Activated CD8-positive, alpha-beta memory T cell treated with anti-CD3 and anti-CD28 coated beads for 48 hours (primary cell): ENCODE results near the gene DDX31.

ENCODE experiments used
- DNase-seq, 3 experiments: peaks; one replicate each; pipeline ENCODE4 v3.0.0-alpha.2; 2020; ENCODE audit warnings: low read depth in 2 of 3, low spot score in 2 of 3

Gene DDX31

DNA sequence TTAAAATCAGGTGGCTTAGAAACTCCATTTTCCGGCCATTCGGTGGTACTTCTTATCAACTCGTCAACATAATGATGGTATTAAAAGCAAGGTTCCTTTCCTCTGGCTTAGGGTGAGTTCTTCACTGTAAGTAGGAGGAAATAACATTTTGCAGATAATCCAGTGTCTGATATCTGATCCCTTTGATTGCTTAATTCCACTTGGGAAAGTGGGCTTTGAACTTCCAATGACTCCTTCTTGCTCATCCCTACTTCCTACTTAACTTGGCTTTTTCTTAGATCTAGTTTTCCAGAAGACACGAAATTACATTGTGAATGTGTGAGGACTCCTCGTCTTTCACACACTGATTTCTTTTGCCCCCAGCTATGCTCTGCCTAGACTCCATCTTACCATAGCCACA is 31.5 kb downstream of the DDX31 start:
- no peak for DNase-seq

DNA sequence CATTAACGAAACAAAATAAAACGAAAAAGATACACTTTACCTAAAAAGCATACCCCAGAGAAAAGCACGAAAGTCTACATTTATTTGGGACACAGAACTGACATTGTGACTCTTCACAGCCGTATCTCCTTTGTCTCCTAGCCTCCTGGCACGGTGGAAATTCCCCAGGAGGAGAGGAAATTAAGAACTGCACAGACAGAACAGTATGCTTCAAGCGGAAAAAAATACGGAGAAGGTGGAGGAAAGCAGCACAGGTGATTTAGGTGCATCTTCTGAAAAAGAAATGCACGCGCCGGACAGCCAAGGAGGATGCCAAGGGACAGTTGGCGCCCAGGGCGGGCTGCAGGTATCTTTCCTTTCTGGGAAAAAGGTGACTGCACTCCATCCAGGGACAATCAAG is 32.0 kb downstream of the DDX31 start:
- DNase-seq: no peak

DNA sequence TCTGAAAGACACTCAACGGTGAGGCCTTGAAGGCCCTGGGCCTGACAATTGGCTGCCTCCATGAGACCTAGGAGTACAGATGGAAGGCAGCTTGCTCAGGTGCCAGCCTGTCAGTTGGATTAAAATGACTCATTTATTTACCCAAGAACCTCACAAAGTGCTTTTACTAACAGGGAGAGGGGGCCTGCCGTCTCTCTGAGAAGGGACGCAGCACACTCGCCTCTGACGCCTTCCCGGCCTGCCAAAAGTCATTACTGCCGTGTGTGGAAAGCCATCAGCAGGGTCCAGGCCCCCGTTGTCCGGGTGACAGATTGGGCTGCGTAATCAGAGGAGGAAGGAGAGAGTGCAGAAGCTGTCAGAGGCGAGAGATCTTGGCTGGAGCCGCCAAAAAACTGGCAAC is 32.4 kb downstream of the DDX31 start:
- no peak for DNase-seq

DNA sequence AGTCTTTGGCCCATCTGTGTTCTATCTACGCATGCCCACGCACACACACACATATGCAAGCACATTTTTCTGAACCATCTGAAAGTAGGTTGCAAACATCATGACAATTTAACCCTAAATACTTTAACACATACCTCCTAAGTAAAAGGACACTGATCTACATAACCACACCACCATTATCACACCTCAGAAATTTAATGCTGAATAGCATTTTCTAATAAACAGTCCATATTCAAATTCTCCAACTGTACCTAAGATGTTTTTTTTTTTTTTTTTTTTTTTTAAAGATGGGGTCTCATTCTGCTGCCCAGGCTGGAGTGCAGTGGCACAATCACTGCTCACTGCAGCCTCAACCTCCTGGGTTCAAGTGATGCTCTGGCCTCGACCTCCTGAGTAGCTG is 35.5 kb downstream of the DDX31 start:
- no peak for DNase-seq

DNA sequence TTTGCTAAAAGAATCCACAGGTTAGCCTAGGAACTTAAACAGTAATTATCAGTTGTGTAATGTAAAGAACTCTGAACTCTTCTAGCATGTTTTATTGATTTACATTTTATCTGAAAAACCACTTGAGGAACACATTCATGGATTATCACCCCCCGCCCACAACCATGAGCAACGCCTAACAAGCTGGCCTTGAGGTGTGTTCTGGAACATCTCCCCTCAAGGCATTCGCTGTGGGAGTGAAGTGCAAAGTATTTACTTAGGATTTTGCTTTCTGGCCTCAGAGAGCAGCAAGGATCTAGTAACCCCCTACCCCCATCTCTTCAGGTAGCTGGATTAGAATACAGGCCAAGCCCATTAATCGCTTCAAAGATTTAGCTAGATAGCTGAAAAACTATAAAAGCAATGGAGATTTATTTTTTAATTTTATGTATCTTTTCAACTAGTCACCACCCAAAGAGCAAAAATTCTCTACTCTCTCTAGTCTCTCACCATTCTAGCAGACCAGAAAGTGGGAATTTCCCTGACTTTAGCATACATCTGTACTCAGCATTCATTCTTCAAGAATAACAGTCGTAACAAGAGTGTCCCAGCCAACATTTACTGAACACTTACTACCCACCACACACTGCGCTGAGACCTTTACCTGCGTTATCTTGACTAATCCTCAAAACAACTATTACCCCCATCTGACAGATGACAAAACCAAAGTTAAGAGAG is 37.2 kb downstream of the DDX31 start:
- no peak for DNase-seq

DNA sequence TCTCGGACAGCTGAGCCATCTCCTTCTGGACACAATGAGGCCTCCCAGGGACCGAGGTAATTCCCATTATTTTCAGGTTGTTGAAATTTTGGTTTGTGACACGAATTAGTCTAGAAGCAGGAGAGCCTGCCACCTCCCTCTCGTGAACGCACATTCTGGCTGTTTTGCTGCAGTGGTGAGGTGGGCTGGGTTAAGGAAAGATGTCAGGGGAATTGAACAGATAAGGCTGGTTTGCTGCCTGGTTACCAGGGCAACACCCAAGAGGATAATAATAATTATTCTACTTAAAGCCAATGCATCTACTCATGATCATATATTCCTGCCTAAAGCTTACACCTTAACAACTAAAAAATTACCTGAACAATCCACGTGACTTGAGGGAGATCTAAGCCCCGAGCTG is 38.1 kb downstream of the DDX31 start:
- no peak for DNase-seq

DNA sequence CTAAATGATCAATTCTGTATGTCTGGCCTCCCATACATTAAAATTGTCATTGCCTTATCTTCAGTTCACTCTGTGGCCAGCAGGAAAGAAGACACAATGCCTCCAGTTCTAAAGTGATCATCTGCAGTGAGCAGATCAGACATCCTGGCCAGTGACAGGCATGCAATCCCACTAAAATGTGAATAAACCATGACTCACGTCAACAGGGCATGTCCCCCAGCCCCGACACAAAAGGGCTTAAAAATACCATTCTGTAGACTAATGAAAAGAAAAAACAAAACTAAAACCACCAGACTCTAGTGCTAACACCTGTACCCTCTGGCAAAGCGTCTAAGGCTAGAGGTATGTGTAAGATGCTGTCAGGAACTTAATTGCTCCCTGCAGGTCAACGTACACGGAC is 38.5 kb downstream of the DDX31 start:
- DNase-seq: no peak

DNA sequence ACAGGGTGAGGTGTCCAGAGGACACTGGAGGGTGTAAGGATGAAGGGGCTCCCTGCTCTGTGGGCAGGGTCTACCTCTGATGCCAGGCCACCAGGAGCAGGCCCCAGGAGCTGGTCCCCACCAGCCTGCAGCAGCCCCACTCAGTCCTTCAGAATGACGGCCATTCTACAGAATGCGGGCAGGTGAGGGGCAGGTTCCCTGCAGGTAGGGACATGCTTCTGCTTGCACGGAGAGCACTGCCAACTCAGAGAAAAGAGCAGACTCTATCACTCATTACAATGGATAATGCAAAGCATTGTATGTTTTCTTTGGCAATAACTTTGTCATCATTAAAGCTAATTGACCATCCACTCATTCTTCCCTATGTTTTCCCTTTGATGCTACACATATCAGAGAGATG is 39.0 kb downstream of the DDX31 start:
- no peak for DNase-seq

DNA sequence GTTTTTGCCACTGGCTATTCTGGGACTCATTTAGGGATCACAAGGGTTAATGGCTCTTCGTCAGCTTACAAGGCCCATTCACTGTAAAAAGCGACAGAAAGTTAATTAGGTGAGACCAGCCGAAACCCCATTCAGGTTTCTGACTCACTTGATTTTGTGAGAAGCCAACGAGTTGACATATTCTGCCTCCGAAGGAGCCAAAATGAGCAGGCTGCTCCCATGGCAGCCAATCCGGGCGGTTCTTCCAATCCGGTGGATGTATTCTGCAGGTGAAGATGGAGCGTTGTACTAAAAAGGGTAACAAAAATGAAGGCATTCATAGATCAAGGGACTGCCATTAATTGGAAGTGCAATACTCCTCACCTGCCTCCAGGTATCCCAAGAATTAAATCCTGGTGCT is 39.7 kb downstream of the DDX31 start:
- no peak for DNase-seq

DNA sequence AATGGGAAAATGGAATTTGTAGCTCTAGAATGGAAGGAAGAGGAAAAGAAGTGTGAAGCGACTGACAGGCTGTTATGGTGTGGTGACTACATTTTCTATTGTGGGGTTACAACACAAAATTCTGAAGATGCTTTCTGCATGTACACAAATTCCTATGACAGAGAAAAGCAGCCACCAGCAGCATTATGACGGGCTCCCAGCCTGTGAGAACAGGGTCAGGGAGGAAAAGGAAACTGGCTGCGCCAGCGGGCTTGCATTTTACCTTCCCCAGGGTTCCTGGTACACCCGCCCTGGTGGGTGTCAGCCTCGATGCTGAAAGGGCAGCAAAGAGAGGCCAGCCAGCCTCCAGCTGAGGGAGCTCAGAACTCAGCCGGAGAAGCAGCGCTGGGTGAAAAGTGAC is 41.0 kb downstream of the DDX31 start:
- no peak for DNase-seq

DNA sequence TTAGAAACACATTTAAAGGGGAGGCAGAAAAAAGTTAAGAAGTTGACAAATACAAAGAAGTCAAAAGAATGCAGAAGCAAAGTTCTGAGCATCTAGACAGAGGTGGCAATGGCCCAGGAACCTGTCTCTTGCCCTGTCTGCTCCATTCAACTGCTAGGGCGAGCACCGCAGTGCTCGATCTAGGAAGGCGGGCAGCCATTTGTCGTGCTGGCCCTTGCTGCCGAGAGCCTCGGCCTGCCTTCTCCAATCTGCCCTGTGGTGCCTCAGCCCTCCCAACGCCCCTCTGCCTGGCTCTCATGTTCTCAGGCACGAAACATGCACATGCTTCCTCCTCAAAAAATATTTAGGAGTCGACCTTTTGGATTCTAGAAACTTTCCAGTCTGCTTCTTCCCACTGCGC is 42.2 kb downstream of the DDX31 start:
- no peak for DNase-seq

DNA sequence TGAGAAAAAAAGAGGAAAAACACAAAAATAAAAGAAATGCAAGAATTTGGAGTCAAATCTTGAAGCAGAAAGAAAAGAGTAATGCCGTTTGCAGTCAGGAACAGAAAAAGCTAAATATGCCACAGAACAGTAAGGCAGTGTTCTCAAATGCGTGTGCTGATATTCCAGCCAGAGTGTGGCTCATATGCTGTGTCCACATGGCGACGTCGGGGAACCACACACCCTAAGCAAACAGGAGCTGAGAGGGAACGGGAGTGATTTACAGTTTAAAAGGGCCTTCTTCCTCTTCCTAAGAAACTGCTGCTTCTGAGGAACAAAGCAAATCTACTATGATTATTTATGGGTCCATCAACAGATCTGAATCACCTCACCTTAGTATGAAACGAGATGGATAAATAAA is 42.7 kb downstream of the DDX31 start:
- DNase-seq: no peak

DNA sequence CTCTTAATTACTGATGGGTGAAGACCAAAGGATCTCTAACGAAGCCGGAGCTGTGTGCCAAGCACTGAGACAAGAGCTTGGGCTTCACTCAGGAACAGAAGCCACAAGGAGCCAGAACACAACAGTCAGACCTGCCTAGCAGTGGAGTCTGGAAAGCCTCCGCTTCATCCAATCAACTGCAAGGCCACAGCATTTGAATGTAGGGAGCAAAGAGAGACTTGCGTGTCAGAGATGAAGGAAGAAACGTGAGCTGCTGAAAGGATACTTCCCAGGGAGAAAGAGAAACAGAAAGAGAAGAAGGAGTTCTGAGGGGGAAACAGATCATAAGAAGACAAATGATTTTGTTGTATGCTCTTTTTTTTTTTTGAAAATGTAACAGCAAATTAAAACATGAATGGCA is 43.5 kb downstream of the DDX31 start:
- no peak for DNase-seq

DNA sequence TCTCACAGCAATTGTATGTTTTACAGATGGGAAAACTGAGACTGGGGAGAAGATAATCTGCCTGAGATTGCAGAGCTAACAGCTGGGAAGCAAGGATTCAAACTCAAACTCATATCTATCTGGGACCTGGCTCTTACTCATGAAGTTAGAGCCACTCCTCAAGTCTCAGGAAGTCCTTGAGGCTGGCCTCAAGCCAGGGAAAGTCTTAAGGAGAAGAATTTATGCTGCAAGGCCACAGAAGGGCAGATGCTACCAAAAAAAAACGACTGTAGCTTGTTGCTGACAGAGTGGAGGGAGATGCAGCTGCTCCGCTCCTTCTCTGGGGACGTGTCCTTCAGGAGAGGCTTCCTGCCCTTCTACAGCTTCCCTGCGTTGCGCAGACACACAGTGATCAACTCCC is 47.6 kb downstream of the DDX31 start:
- no peak for DNase-seq

DNA sequence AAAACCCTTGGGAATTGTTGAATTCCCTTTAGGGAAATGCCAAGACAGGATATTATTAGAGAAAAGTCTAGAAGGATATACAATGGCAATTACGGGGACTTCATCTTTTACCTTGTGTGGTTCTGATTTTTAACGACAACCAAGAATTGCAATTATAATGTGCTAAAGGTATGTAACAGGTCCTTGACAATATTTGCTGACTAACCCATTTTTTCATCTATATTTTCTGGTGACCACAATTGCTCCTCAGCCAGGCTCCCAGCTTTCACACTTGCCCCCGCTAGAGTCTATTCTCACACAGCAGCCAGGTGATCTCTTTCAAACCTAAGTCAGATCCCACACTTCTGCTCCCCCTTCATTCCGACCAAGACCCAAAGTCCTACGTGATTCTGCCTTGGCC is 53.1 kb downstream of the DDX31 start:
- no peak for DNase-seq

DNA sequence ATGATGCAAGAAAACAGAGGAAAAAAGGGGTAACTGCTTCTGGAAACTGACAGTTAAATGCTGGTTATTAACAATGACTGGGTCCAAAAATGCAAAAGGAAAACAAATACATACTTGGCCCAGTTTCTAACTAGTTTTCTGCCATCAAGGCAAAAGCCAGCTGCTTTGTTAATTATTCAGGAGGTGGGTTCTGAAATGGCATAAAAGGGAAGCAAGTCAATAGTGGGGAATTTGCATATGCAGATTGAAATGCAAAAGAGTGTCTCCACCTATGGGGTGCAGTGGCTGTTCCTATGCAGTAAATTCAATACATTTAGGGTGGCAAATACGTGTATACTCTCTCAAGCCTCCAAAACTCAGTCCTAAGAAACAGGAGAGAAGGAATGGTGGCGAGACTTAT is 54.0 kb downstream of the DDX31 start:
- no peak for DNase-seq

DNA sequence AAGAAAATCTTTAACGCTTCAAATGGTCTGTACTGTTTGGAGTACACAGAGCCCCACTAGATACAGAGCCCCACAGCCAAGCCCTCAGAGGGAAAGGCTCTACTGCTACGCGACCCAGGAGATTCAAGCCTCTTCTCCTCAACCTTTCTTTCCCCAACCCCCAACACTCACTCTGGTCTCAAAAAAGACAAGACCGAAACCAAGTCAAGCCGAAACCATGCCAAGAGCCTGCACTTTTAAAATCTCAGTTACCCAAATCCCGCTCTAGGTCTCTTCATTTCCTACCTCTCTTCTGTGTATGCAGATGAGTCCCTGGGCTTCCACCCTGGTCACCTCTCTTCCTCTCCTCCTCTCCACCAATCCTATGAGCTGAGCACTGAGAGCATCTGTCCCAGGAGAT is 55.5 kb downstream of the DDX31 start:
- DNase-seq: no peak

DNA sequence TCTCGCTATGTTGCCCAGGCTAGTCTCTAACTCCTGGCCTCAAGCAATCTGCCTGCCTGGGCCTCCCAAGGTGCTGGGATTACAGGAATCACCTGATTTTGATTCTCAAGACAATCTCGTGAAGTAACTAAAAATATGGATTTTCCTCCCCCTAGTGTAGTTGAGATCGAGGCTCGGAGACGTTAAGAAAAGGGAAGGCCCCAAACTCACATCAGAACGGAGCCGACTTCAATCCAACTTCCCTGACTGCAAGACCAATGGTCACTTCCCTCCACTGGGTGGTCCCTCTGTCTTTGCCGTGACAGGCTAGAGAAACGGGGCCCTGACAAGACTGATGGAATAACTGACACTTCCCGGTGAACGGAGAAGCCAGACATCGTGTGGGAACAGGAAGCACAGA is 59.1 kb downstream of the DDX31 start:
- no peak for DNase-seq

DNA sequence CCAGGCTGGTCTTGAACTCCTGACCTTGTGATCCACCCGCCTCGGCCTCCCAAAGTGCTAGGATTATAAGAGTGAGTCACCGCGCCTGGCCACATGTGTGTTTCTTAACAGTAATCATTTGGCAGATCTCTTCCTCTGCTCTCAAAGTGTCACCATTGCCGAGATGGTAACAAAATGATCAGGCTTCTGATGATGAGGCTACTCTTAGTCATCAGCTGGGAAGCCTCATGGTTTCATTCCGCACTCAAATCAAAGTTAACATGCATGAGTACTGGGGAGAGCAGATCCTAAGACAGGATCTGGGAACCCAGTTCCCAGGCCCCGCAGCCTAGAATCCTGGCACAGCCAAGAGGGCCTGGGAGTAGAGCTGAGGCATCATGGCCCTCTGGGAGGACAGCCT is 60.0 kb downstream of the DDX31 start:
- no peak for DNase-seq

DNA sequence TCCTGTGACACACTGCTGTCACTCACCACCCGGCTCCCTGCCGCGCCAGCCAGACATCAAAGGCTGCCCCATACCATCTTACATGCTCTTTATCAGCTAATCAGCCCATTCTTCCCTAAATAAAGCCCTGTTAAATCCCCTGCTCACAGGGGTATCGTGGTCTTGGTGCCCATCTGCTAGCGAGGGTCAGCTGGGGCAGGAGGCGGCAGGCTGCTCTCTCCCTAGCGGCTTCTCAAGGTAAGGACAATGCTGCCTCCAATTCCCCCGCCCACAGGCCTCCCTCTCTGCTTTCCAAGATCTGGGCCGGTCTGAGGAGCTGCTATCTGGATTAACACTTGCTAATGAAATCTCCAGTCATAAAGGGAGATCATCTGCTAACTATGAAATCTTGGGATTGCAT is 60.6 kb downstream of the DDX31 start:
- no peak for DNase-seq

DNA sequence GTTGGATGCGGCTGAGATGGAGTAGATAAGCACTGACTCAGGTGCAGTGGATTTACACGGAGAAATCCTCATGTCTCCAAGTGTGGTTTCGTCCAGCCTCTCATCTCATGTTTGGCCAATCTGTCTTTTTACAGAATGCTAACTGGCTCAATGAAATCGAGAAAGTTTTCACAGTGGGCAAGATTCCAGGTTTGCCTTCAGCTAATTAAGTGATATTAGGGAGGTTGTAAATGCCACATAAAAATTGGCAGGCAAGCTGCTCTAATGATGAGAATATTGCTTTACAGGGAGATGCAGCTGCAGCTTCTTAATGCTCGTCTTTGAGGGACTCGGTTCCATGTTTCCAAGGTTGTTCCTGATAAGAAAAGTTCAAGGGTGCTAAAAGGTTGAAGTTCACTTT is 63.7 kb downstream of the DDX31 start:
- DNase-seq: no peak

DNA sequence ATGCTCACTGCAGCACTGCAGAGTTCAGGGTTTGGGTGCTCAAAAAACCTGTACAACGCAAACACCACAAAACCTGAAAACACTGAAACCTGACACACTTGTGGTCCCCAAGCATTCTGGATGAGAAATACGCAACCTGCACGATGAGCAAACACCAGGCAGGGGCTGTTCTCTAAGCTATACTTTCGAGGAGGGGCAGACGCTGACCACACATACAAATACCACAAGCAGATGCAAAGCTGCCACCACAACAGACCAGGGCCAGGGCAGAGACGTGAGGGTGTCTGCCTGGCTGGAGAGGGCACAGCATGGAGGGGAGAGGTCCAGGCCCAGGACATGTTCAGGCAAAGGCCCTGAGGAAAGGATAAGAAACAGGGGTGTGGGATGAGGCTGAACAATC is 64.4 kb downstream of the DDX31 start:
- no peak for DNase-seq

DNA sequence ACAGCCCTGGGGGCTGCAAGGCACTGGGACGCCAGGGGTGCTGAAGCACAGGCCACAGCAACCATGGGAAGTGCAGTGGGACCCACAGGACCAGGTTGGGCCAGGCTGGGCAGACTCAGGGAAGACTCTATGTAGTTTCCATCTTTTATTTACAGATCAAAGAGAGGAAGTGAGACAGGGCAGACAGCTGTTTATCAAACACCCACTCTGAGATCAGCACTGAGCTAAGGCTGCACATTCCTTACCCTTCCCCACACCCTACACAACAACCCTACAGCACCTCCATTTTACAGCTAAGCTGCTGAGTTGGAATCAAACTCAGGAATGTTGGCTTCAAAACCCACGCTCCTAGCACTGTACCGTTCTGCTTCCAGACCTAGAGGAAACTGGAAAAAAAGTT is 67.6 kb downstream of the DDX31 start:
- no peak for DNase-seq
